Measurements from ENCODE around the gene CPLX4. TPM values are rescaled to one million over a fixed set of nuclear protein-coding genes. Genes with fewer than 3 reads are reported as not detected.

Gene CPLX4, protein sequence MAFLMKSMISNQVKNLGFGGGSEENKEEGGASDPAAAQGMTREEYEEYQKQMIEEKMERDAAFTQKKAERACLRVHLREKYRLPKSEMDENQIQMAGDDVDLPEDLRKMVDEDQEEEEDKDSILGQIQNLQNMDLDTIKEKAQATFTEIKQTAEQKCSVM
- not detected for total RNA-seq
- not detected for polyA plus RNA-seq
- 0 to 0.09 (median 0) reads per million in 6 experiments for total RNA-seq

GRCh38 chr18:59318460-59319050 lies at the start of gene CPLX4:
TSS of gene CPLX4 (minus strand) at chr18:59318649. CDS start at chr18:59318462, 187 bp downstream.
- no peaks in the 10 kb centered on the region for H3K36me3 Mint-ChIP-seq
- no peak within 1 kb of the TSS for H3K4me3 Mint-ChIP-seq

DNA sequence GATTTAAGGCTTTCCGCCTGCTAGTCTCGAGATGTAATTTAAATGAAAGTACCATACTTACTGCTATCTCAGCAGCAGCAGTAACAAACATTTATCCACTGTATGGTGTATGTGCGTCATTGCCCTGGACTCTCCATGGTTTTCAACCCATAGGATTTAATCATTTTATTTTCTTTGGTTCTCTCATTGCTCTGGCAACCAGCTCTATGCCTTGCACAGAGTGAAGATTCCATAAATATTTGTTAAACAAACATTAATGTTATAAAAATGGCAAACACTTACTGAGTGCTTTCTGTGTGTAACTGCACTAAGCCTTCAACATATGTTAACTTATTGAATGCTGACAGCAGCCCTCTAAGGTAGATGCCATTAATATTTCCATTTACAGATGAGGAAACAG lies 41.9 kb upstream of the CPLX4 start:
- POLR2A ChIA-PET, result no interaction called here
- ATAC-seq, result no peak
- Mint-ChIP-seq H3K4me1 (peaks cover 15 to 34% (median 29%) of the 10 kb centered on the region in 4 donors), H3K27me3 (peaks cover 0 to 4% (median 0%) of the 10 kb centered on the region in 5 donors), H3K27ac (peak overlapping the region in 1 of 10 donors; percentile 61), H3K9me3 (no peaks in the 10 kb centered on the region), H3K4me3 (peak overlapping the region in 9 of 10 donors; percentile 81 to 99 (median 88)), H3K36me3 (peaks cover 0 to 8% (median under 1%) of the 10 kb centered on the region in 3 donors)
- DNase-seq, result no peak

More at GRCh38 chr18:59318460-59319050, at the start of gene CPLX4:
- DNase-seq (no peak), ATAC-seq (no peak)
- Mint-ChIP-seq H3K9me3 (no peaks in the 10 kb centered on the region), H3K27me3 (peaks cover 11 to 15% (median 14%) of the 10 kb centered on the region in 5 donors), H3K27ac (no peak within 1 kb of the TSS), H3K4me1 (no peaks in the 10 kb centered on the region)
- POLR2A ChIA-PET, result no interaction called here

GRCh38 chr18:59359576-59359952 lies 41.1 kb upstream of the CPLX4 start:
- H3K27me3 Mint-ChIP-seq, result peaks cover 0 to 4% (median 0%) of the 10 kb centered on the region in 5 donors
- ATAC-seq, result peak; percentile 5 to 14
- POLR2A ChIA-PET, result interaction anchor here (0.5 to 1.4 kb wide), 4 partner anchors 219 to 699 kb away, joined by 4 to 7 read pairs (median 4); partner anchors contain the start of gene SEC11C
- H3K36me3 Mint-ChIP-seq, result peaks cover 0 to 16% (median 3%) of the 10 kb centered on the region in 3 donors
- H3K4me3 Mint-ChIP-seq, result peak overlapping the region; percentile 75 to 99 (median 86)
- peak overlapping the region in 9 of 10 donors; percentile 18 to 82 (median 61) for H3K27ac Mint-ChIP-seq
- no peak for DNase-seq
- H3K9me3 Mint-ChIP-seq, result no peaks in the 10 kb centered on the region
- peaks cover 15 to 34% (median 31%) of the 10 kb centered on the region in 4 donors for H3K4me1 Mint-ChIP-seq

GRCh38 chr18:59358712-59359575 lies 40.5 kb upstream of the CPLX4 start, which contains the start of gene LMAN1:
TSS of gene LMAN1 (minus strand) at chr18:59359265. CDS start at chr18:59359244, 21 bp downstream.
- peak within 1 kb of the TSS; percentile 89 to 99 (median 94) for H3K27ac Mint-ChIP-seq
- H3K27me3 Mint-ChIP-seq, result peaks cover 0 to 4% (median 0%) of the 10 kb centered on the region in 5 donors
- POLR2A ChIA-PET, result interaction anchor here (0.5 to 1.4 kb wide), 4 partner anchors 220 to 698 kb away, joined by 4 to 7 read pairs (median 4); partner anchors contain the start of gene SEC11C
- peak within 1 kb of the TSS; percentile 83 to 99 (median 94) for H3K4me3 Mint-ChIP-seq
- H3K4me1 Mint-ChIP-seq, result peaks cover 15 to 34% (median 31%) of the 10 kb centered on the region in 4 donors
- H3K36me3 Mint-ChIP-seq, result peaks cover 0 to 18% (median 3%) of the 10 kb centered on the region in 3 donors
- peak; percentile 86 to 97 (median 90) for DNase-seq
- ATAC-seq, result peak; percentile 87 to 93
- no peaks in the 10 kb centered on the region for H3K9me3 Mint-ChIP-seq

- Mint-ChIP-seq H3K27me3 (peaks cover 0 to 2% (median 0%) of the 10 kb centered on the region in 5 donors), H3K27ac (peak overlapping the region; percentile 89 to 99 (median 94)), H3K9me3 (no peaks in the 10 kb centered on the region), H3K4me1 (peaks cover 15 to 34% (median 31%) of the 10 kb centered on the region in 4 donors), H3K4me3 (peak overlapping the region; percentile 83 to 99 (median 94)), H3K36me3 (peaks cover 0 to 22% (median 4%) of the 10 kb centered on the region in 3 donors)
- POLR2A ChIA-PET, result interaction anchor here (0.7 kb wide), 1 partner anchor 131 kb away, joined by 6 read pairs; no protein-coding TSS in a partner anchor
- peak in 1 of 2 donors; percentile 0 for ATAC-seq
- DNase-seq, result peak in 1 of 10 donors; percentile 2
These were observed 39.9 kb upstream of the CPLX4 start for GRCh38 chr18:59358414-59358711.

GRCh38 chr18:59357928-59358327 lies 39.5 kb upstream of the CPLX4 start:
- no peak for ATAC-seq

GRCh38 chr18:59354731-59355130 lies 36.3 kb upstream of the CPLX4 start:
- Mint-ChIP-seq H3K36me3 (peaks cover 7 to 57% (median 30%) of the 10 kb centered on the region in 3 donors), H3K4me3 (no peak overlapping the region), H3K27ac (no peak overlapping the region), H3K27me3 (no peaks in the 10 kb centered on the region), H3K4me1 (peaks cover 21 to 38% (median 32%) of the 10 kb centered on the region in 4 donors), H3K9me3 (no peaks in the 10 kb centered on the region)
- POLR2A ChIA-PET, result no interaction called here
- ATAC-seq (no peak), DNase-seq (no peak)

More at GRCh38 chr18:59357928-59358327, 39.5 kb upstream of the CPLX4 start:
- Mint-ChIP-seq H3K4me1 (peaks cover 15 to 34% (median 31%) of the 10 kb centered on the region in 4 donors), H3K27me3 (no peaks in the 10 kb centered on the region), H3K9me3 (no peaks in the 10 kb centered on the region), H3K4me3 (peak overlapping the region; percentile 83 to 99 (median 94)), H3K27ac (peak overlapping the region; percentile 89 to 99 (median 94)), H3K36me3 (peaks cover 0 to 26% (median 8%) of the 10 kb centered on the region in 3 donors)
- POLR2A ChIA-PET, result interaction anchor here (0.7 kb wide), 1 partner anchor 131 kb away, joined by 6 read pairs; no protein-coding TSS in a partner anchor
- peak in 1 of 10 donors; percentile 15 for DNase-seq

- no peak for ATAC-seq
- peaks cover 7 to 72% (median 40%) of the 10 kb centered on the region in 3 donors for H3K36me3 Mint-ChIP-seq
- H3K27me3 Mint-ChIP-seq, result no peaks in the 10 kb centered on the region
- H3K4me1 Mint-ChIP-seq, result peaks cover 17 to 31% (median 26%) of the 10 kb centered on the region in 4 donors
- POLR2A ChIA-PET, result no interaction called here
- DNase-seq, result no peak
- H3K9me3 Mint-ChIP-seq, result no peaks in the 10 kb centered on the region
- H3K4me3 Mint-ChIP-seq, result no peak overlapping the region
- H3K27ac Mint-ChIP-seq, result peak overlapping the region in 1 of 10 donors; percentile 11
These were observed 34.7 kb upstream of the CPLX4 start for GRCh38 chr18:59353079-59353680.

GRCh38 chr18:59352250-59352855 lies 33.9 kb upstream of the CPLX4 start:
- no peak for ATAC-seq
- H3K27ac Mint-ChIP-seq, result peak overlapping the region in 5 of 10 donors; percentile 1 to 57 (median 12)

GRCh38 chr18:59345556-59345955 lies 27.1 kb upstream of the CPLX4 start:
- Mint-ChIP-seq H3K4me3 (no peak overlapping the region), H3K27ac (no peak overlapping the region), H3K36me3 (peaks cover 56 to 96% (median 81%) of the 10 kb centered on the region in 3 donors), H3K4me1 (peaks cover 18 to 33% (median 21%) of the 10 kb centered on the region in 4 donors), H3K27me3 (no peaks in the 10 kb centered on the region), H3K9me3 (peaks cover 5 to 23% (median 21%) of the 10 kb centered on the region in 9 donors)
- DNase-seq (no peak), ATAC-seq (no peak)
- POLR2A ChIA-PET, result no interaction called here

More at GRCh38 chr18:59352250-59352855, 33.9 kb upstream of the CPLX4 start:
- H3K4me1 Mint-ChIP-seq, result peaks cover 12 to 22% (median 19%) of the 10 kb centered on the region in 4 donors
- no peak overlapping the region for H3K4me3 Mint-ChIP-seq
- no peak for DNase-seq
- H3K36me3 Mint-ChIP-seq, result peaks cover 10 to 78% (median 46%) of the 10 kb centered on the region in 3 donors
- POLR2A ChIA-PET, result no interaction called here
- no peaks in the 10 kb centered on the region for H3K27me3 Mint-ChIP-seq
- no peaks in the 10 kb centered on the region for H3K9me3 Mint-ChIP-seq

GRCh38 chr18:59344996-59345395 lies 26.5 kb upstream of the CPLX4 start:
- no peak for DNase-seq
- POLR2A ChIA-PET, result no interaction called here
- H3K36me3 Mint-ChIP-seq, result peaks cover 62 to 97% (median 87%) of the 10 kb centered on the region in 3 donors
- H3K27ac Mint-ChIP-seq, result no peak overlapping the region
- H3K9me3 Mint-ChIP-seq, result peaks cover 5 to 28% (median 24%) of the 10 kb centered on the region in 9 donors
- no peak for ATAC-seq
- H3K4me3 Mint-ChIP-seq, result no peak overlapping the region
- no peaks in the 10 kb centered on the region for H3K27me3 Mint-ChIP-seq
- peaks cover 18 to 33% (median 21%) of the 10 kb centered on the region in 4 donors for H3K4me1 Mint-ChIP-seq

All from naive thymus-derived CD8-positive, alpha-beta T cell (primary cell).